ENCODE data around the gene TDRD6.

TDRD6 gene

GRCh38 chr6:46677314-46677654, 10.4 kb upstream of the TDRD6 start:
- no peak for DNase-seq (ENCODE audit: low read depth in 2 of 2)

GRCh38 chr6:46684771-46685170, 2.9 kb upstream of the TDRD6 start:
- DNase-seq (ENCODE audit: low read depth in 2 of 2) = no peak

GRCh38 chr6:46688117-46688965, 656 bp downstream of the TDRD6 start:
- DNase-seq (ENCODE audit: low read depth in 2 of 2) = no peak

GRCh38 chr6:46688966-46689335, 1.3 kb downstream of the TDRD6 start:
- DNase-seq (ENCODE audit: low read depth in 2 of 2) = no peak

GRCh38 chr6:46689657-46690056, 2.0 kb downstream of the TDRD6 start:
- no peak for DNase-seq (ENCODE audit: low read depth in 2 of 2)

- no peak for DNase-seq (ENCODE audit: low read depth in 2 of 2)
Measured at GRCh38 chr6:46690141-46690755, 2.6 kb downstream of the TDRD6 start.

- no peak for DNase-seq (ENCODE audit: low read depth in 2 of 2)
Measured at GRCh38 chr6:46690911-46691451, 3.3 kb downstream of the TDRD6 start.

GRCh38 chr6:46699970-46700369, 12.3 kb downstream of the TDRD6 start:
- no peak for DNase-seq (ENCODE audit: low read depth in 2 of 2)

- DNase-seq (ENCODE audit: low read depth in 2 of 2) = no peak
Measured at GRCh38 chr6:46704562-46704961, 16.9 kb downstream of the TDRD6 start.

- DNase-seq (ENCODE audit: low read depth in 2 of 2) = no peak
Measured at GRCh38 chr6:46706464-46706863, 18.8 kb downstream of the TDRD6 start.

- no peak for DNase-seq (ENCODE audit: low read depth in 2 of 2)
Measured at GRCh38 chr6:46711491-46711890, 23.8 kb downstream of the TDRD6 start.

GRCh38 chr6:46715141-46715540, 27.5 kb downstream of the TDRD6 start:
- no peak for DNase-seq (ENCODE audit: low read depth in 2 of 2)

GRCh38 chr6:46719099-46719498, 31.4 kb downstream of the TDRD6 start:
- DNase-seq (ENCODE audit: low read depth in 2 of 2) = no peak

- no peak for DNase-seq (ENCODE audit: low read depth in 2 of 2)
Measured at GRCh38 chr6:46720401-46720800, 32.7 kb downstream of the TDRD6 start.

GRCh38 chr6:46729787-46730326, 42.2 kb downstream of the TDRD6 start:
- no peak for DNase-seq (ENCODE audit: low read depth in 2 of 2)

- DNase-seq (ENCODE audit: low read depth in 2 of 2) = no peak
Measured at GRCh38 chr6:46730921-46731461, 43.3 kb downstream of the TDRD6 start.

GRCh38 chr6:46733341-46733801, 45.7 kb downstream of the TDRD6 start:
- no peak for DNase-seq (ENCODE audit: low read depth in 2 of 2)

GRCh38 chr6:46734867-46735719, 47.4 kb downstream of the TDRD6 start, which contains the start of gene PLA2G7:
TSS of gene PLA2G7 (minus strand) at chr6:46735375. CDS start at chr6:46722891, 12,484 bp downstream.
- no peak for DNase-seq (ENCODE audit: low read depth in 2 of 2)

- DNase-seq (ENCODE audit: low read depth in 2 of 2) = no peak
Measured at GRCh38 chr6:46735720-46736031, 48.0 kb downstream of the TDRD6 start.

GRCh38 chr6:46736906-46737305, 49.2 kb downstream of the TDRD6 start:
- no peak for DNase-seq (ENCODE audit: low read depth in 2 of 2)

- DNase-seq (ENCODE audit: low read depth in 2 of 2) = no peak
Measured at GRCh38 chr6:46741482-46741881, 53.8 kb downstream of the TDRD6 start.

- DNase-seq (ENCODE audit: low read depth in 2 of 2) = no peak
Measured at GRCh38 chr6:46741910-46742309, 54.2 kb downstream of the TDRD6 start.
